H9 (cell line): Measurements from ENCODE around the gene ACTRT3. TPM values are rescaled to one million over a fixed set of nuclear protein-coding genes. Genes with fewer than 3 reads are reported as not detected.

Experiments
- DNase-seq: peaks from one replicate; pipeline ENCODE4 v3.0.0-alpha.2; 2017
- H2AFZ ChIP-seq: one replicate; pipeline ENCODE4 v1.6.1; 2013; ENCODE audit warnings: mild to moderate bottlenecking, low read length, control low read depth, moderate library complexity
- H2AK5ac ChIP-seq: 2 replicates; pipeline ENCODE4 v1.6.1; 2013; ENCODE audit warnings: low read length, control low read depth, mixed read lengths; ENCODE audit not compliant: insufficient read length
- H2BK120ac ChIP-seq: one replicate; pipeline ENCODE4 v1.6.1; 2013; ENCODE audit warnings: low read depth, mild to moderate bottlenecking, low read length, control low read depth, inconsistent platforms; ENCODE audit not compliant: poor library complexity, severe bottlenecking
- H2BK12ac ChIP-seq: 2 replicates; pipeline ENCODE4 v1.6.1; 2013; ENCODE audit warnings: low read length, control low read depth, mixed read lengths, low read depth; ENCODE audit not compliant: insufficient read length
- H2BK15ac ChIP-seq: 2 replicates; pipeline ENCODE4 v1.6.1; 2013; ENCODE audit warnings: low read depth, low read length, control low read depth
- H2BK20ac ChIP-seq: one replicate; pipeline ENCODE4 v1.6.1; 2013; ENCODE audit warnings: low read depth, mild to moderate bottlenecking, low read length, control low read depth, inconsistent platforms; ENCODE audit not compliant: poor library complexity, severe bottlenecking
- H2BK5ac ChIP-seq: 2 replicates; pipeline ENCODE4 v1.6.1; 2013; ENCODE audit warnings: low read length, control low read depth, mixed read lengths; ENCODE audit not compliant: insufficient read length
- H3K14ac ChIP-seq: 2 replicates; pipeline ENCODE4 v1.6.1; 2013; ENCODE audit warnings: low read length, control low read depth; ENCODE audit not compliant: insufficient read depth
- H3K18ac ChIP-seq: 2 replicates; pipeline ENCODE4 v1.6.1; 2013; ENCODE audit warnings: low read depth, mild to moderate bottlenecking, mixed read lengths, low read length, control low read depth; ENCODE audit not compliant: insufficient read length
- H3K23ac ChIP-seq: 2 replicates; pipeline ENCODE4 v1.6.1; 2013; ENCODE audit warnings: low read length, control low read depth, mixed read lengths, low read depth; ENCODE audit not compliant: insufficient read length
- H3K23me2 ChIP-seq: 2 replicates; pipeline ENCODE4 v1.6.1; 2013; ENCODE audit warnings: low read depth, mild to moderate bottlenecking, mixed read lengths, low read length, control low read depth; ENCODE audit not compliant: insufficient read length, poor library complexity, severe bottlenecking
- H3K27ac ChIP-seq: 2 replicates; pipeline ENCODE4 v1.5.1; 2013; ENCODE audit warnings: low read length, control low read depth, mixed read lengths, low read depth; ENCODE audit not compliant: insufficient read length
- H3K27me3 ChIP-seq: 2 replicates; pipeline ENCODE4 v1.6.1; 2013; ENCODE audit warnings: low read length, control low read depth, inconsistent platforms; ENCODE audit not compliant: insufficient read depth
- H3K4ac ChIP-seq: 2 replicates; pipeline ENCODE4 v1.6.1; 2013; ENCODE audit warnings: low read depth, mild to moderate bottlenecking, control low read depth, inconsistent platforms, low read length, moderate library complexity
- H3K4me1 ChIP-seq: 2 replicates; pipeline ENCODE4 v1.6.1; 2013; ENCODE audit warnings: low read length, control low read depth, inconsistent platforms; ENCODE audit not compliant: insufficient read depth
- H3K4me2 ChIP-seq: 2 replicates; pipeline ENCODE4 v1.6.1; 2013; ENCODE audit warnings: low read length, control low read depth, mixed read lengths; ENCODE audit not compliant: insufficient read length, insufficient read depth
- H3K56ac ChIP-seq: 2 replicates; pipeline ENCODE4 v1.6.1; 2013; ENCODE audit warnings: low read depth, mild to moderate bottlenecking, mixed read lengths, low read length, control low read depth; ENCODE audit not compliant: insufficient read length
- H3K79me1 ChIP-seq: 2 replicates; pipeline ENCODE4 v1.6.1; 2013; ENCODE audit warnings: low read depth, mild to moderate bottlenecking, moderate library complexity, low read length, control low read depth, inconsistent platforms; ENCODE audit not compliant: insufficient read depth, poor library complexity, severe bottlenecking
- H3K79me2 ChIP-seq: 2 replicates; pipeline ENCODE4 v1.6.1; 2013; ENCODE audit warnings: low read length, control low read depth, inconsistent platforms; ENCODE audit not compliant: insufficient read depth
- H3K9ac ChIP-seq: 2 replicates; pipeline ENCODE4 v1.6.1; 2013; ENCODE audit warnings: low read length, control low read depth, mixed read lengths; ENCODE audit not compliant: insufficient read length; ENCODE audit errors: extremely low read depth
- H3K9me3 ChIP-seq: one replicate; pipeline ENCODE4 v1.6.1; 2013; ENCODE audit warnings: low read depth, low read length, inconsistent platforms; ENCODE audit not compliant: control insufficient read depth
- H3T11ph ChIP-seq: one replicate; pipeline ENCODE4 v1.6.1; 2013; ENCODE audit warnings: mild to moderate bottlenecking, low read length, control low read depth, inconsistent platforms
- H4K20me1 ChIP-seq: one replicate; pipeline ENCODE4 v1.6.1; 2013; ENCODE audit not compliant: control insufficient read depth, insufficient read length, insufficient read depth
- H4K5ac ChIP-seq: 2 replicates; pipeline ENCODE4 v1.6.1; 2013; ENCODE audit warnings: low read depth, mild to moderate bottlenecking, mixed read lengths, low read length, control low read depth; ENCODE audit not compliant: insufficient read length
- H4K8ac ChIP-seq: replicated peaks from 2 replicates; pipeline ENCODE4 v1.6.1; 2013; ENCODE audit warnings: low read length, control low read depth, mixed read lengths, low read depth; ENCODE audit not compliant: insufficient read length
- H4K91ac ChIP-seq: 2 replicates; pipeline ENCODE4 v1.6.1; 2013; ENCODE audit warnings: low read depth, mild to moderate bottlenecking, moderate library complexity, mixed read lengths, low read length, control low read depth; ENCODE audit not compliant: insufficient read length
- H3K27ac Mint-ChIP-seq, 3 experiments: 2 replicates in 2 of 3; 3 replicates in 1 of 3; pipeline ENCODE4 v1.8.0; 2020 to 2021; ENCODE audit warnings: mixed read lengths in 3 of 3, mild to moderate bottlenecking in 1 of 3, moderate library complexity in 1 of 3
- H3K27me3 Mint-ChIP-seq: 2 replicates; pipeline ENCODE4 v1.8.0; 2021; ENCODE audit warnings: low read depth, mild to moderate bottlenecking, moderate library complexity, mixed read lengths
- H3K36me3 Mint-ChIP-seq, 3 experiments: 2 replicates in 2 of 3; 3 replicates in 1 of 3; pipeline ENCODE4 v1.8.0; 2020 to 2021; ENCODE audit warnings: low read depth in 3 of 3, mixed read lengths in 3 of 3; ENCODE audit not compliant: insufficient read depth in 1 of 3
- H3K4me1 Mint-ChIP-seq, 2 experiments: 2 replicates each; pipeline ENCODE4 v1.8.0; 2020; ENCODE audit warnings: mixed read lengths in 2 of 2
- H3K4me3 Mint-ChIP-seq, 2 experiments: 2 replicates in 1 of 2; 3 replicates in 1 of 2; pipeline ENCODE4 v1.8.0; 2020 to 2021; ENCODE audit warnings: mild to moderate bottlenecking in 2 of 2, mixed read lengths in 2 of 2, moderate library complexity in 1 of 2
- H3K9me3 Mint-ChIP-seq, 2 experiments: 2 replicates in 1 of 2; 3 replicates in 1 of 2; pipeline ENCODE4 v1.8.0; 2020; ENCODE audit warnings: mild to moderate bottlenecking in 2 of 2, mixed read lengths in 2 of 2, moderate library complexity in 1 of 2
- WGBS: extraction: QIAGEN DNeasy Blood & Tissue Kit; methylation state at CpG from one replicate; pipeline ENCODE4 v1.1.7; 2013; ENCODE audit warnings: missing lambda C conversion rate, low lambda C conversion rate, mixed read lengths; ENCODE audit not compliant: insufficient read length; ENCODE audit errors: extremely low coverage; 5-methylcytosine and 5-hydroxymethylcytosine counted together
- total RNA-seq: library from RNA; stranded (reverse); gene quantifications from 2 replicates; pipeline ENCODE4 v1.2.1, GENCODE V29; 2021
- TF ChIP-seq, protein P1 (sequence below): fragments of 200-600 bp; sonication (generic); conservative IDR thresholded peaks from 3 replicates; pipeline ENCODE4 v1.8.0; 2021; ENCODE audit warnings: antibody characterized with exemption, mild to moderate bottlenecking

ACTRT3 gene
- total RNA-seq, 1 experiment from 2014 or later: 5.9 TPM

GRCh38 chr3:169818316-169818715, 49.0 kb upstream of the ACTRT3 start:
- H2BK120ac ChIP-seq: no peak overlapping the region
- no peaks in the 10 kb centered on the region for H3K79me2 ChIP-seq
- H3K14ac ChIP-seq: no peak overlapping the region
- no peak overlapping the region for H3K23ac ChIP-seq
- H2AFZ ChIP-seq: peak overlapping the region; percentile 68
- no peak overlapping the region for H4K91ac ChIP-seq
- no peak overlapping the region for H3K18ac ChIP-seq
- H4K8ac ChIP-seq: no peak overlapping the region
- H4K20me1 ChIP-seq: no peaks in the 10 kb centered on the region
- TF ChIP-seq, protein P1, sequence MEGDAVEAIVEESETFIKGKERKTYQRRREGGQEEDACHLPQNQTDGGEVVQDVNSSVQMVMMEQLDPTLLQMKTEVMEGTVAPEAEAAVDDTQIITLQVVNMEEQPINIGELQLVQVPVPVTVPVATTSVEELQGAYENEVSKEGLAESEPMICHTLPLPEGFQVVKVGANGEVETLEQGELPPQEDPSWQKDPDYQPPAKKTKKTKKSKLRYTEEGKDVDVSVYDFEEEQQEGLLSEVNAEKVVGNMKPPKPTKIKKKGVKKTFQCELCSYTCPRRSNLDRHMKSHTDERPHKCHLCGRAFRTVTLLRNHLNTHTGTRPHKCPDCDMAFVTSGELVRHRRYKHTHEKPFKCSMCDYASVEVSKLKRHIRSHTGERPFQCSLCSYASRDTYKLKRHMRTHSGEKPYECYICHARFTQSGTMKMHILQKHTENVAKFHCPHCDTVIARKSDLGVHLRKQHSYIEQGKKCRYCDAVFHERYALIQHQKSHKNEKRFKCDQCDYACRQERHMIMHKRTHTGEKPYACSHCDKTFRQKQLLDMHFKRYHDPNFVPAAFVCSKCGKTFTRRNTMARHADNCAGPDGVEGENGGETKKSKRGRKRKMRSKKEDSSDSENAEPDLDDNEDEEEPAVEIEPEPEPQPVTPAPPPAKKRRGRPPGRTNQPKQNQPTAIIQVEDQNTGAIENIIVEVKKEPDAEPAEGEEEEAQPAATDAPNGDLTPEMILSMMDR: no peak
- no peak overlapping the region for H3K56ac ChIP-seq
- H3K9me3 Mint-ChIP-seq: peaks cover 10 to 16% of the 10 kb centered on the region in 2 experiments
- no peak overlapping the region for H3K27ac ChIP-seq
- H3K4ac ChIP-seq: no peak overlapping the region
- no peaks in the 10 kb centered on the region for H3K27me3 ChIP-seq
- no peak overlapping the region for H3K4me2 ChIP-seq
- peaks cover 2 to 14% (median 6%) of the 10 kb centered on the region in 3 experiments; a peak in 5 of 7 replicates for H3K36me3 Mint-ChIP-seq
- no peaks in the 10 kb centered on the region for H3K4me1 ChIP-seq
- no peaks in the 10 kb centered on the region for H3K9me3 ChIP-seq
- no peak overlapping the region for H2AK5ac ChIP-seq
- H2BK20ac ChIP-seq: no peak overlapping the region
- no peak overlapping the region for H2BK15ac ChIP-seq
- no CpG with 5 or more reads among the region's 2 CpGs for WGBS
- peaks cover 18% of the 10 kb centered on the region for H3K27me3 Mint-ChIP-seq
- no peak overlapping the region for H2BK12ac ChIP-seq
- no peak overlapping the region for H3K4me3 Mint-ChIP-seq
- no peaks in the 10 kb centered on the region for H3K23me2 ChIP-seq
- no peaks in the 10 kb centered on the region for H3K79me1 ChIP-seq
- H4K5ac ChIP-seq: no peak overlapping the region
- H3K4me1 Mint-ChIP-seq: peaks cover 8 to 10% of the 10 kb centered on the region in 2 experiments
- H3T11ph ChIP-seq: no peak overlapping the region
- no peak overlapping the region for H2BK5ac ChIP-seq
- H3K27ac Mint-ChIP-seq: no peak overlapping the region
- DNase-seq: no peak
- no peak overlapping the region for H3K9ac ChIP-seq
